Measurements from ENCODE around the gene COL11A2. TPM values are rescaled to one million over a fixed set of nuclear protein-coding genes. Genes with fewer than 3 reads are reported as not detected.

The COL11A2 gene
- total and polyA plus RNA-seq, 7 donors = 0.27 to 1.3 (median 0.57) TPM

GRCh38 chr6:33168284-33168601, 24.0 kb downstream of the COL11A2 start:
- DNase-seq = no peak

GRCh38 chr6:33167374-33168283, 24.6 kb downstream of the COL11A2 start:
- intact Hi-C loops (cut with DNase I) = loop anchor here in 1 of 2 donors (5.0 kb wide), 1 partner anchor 70 kb away; no protein-coding TSS in a partner anchor
- TF ChIP-seq CTCF (IDR thresholded peaks at IDR 0.05) = no peak
- DNase-seq (no peak), ATAC-seq (no peak)
- Histone ChIP-seq H3K36me3 (ENCODE audit: insufficient read depth in 1 of 2, low read depth in 1 of 2) (no peaks in the 10 kb centered on the region), H3K27me3 (ENCODE audit: insufficient read depth in 3 of 3, low read length in 2 of 3) (no peaks in the 10 kb centered on the region), H3K9me3 (no peaks in the 10 kb centered on the region), H3K4me1 (no peaks in the 10 kb centered on the region), H3K4me3 (no peak overlapping the region), H3K27ac (no peak overlapping the region)
- 84 to 87% (median 84%) methylated on average over 15 to 19 of the region's 19 CpGs for whole genome bisulfite sequencing, 3 donors

More at GRCh38 chr6:33168284-33168601, 24.0 kb downstream of the COL11A2 start:
- no peak overlapping the region for H3K27ac ChIP-seq
- ATAC-seq = no peak
- WGBS, 3 donors = 73 to 80% (median 76%) methylated on average over 6 of the region's 6 CpGs
- H3K27me3 ChIP-seq (ENCODE audit: insufficient read depth in 3 of 3, low read length in 2 of 3) = no peaks in the 10 kb centered on the region
- H3K9me3 ChIP-seq = no peaks in the 10 kb centered on the region
- H3K4me1 ChIP-seq = no peaks in the 10 kb centered on the region
- intact Hi-C loops (cut with DNase I) = loop anchor here in 1 of 2 donors (5.0 kb wide), 1 partner anchor 69 kb away; no protein-coding TSS in a partner anchor
- H3K36me3 ChIP-seq (ENCODE audit: insufficient read depth in 1 of 2, low read depth in 1 of 2) = no peaks in the 10 kb centered on the region
- H3K4me3 ChIP-seq = no peak overlapping the region
- no peak for TF ChIP-seq CTCF (IDR thresholded peaks at IDR 0.05)

- Histone ChIP-seq H3K4me3 (no peak overlapping the region), H3K4me1 (peaks cover 5% of the 10 kb centered on the region), H3K36me3 (ENCODE audit: insufficient read depth in 1 of 2, low read depth in 1 of 2) (no peaks in the 10 kb centered on the region), H3K27me3 (ENCODE audit: insufficient read depth in 3 of 3, low read length in 2 of 3) (no peaks in the 10 kb centered on the region), H3K9me3 (no peaks in the 10 kb centered on the region), H3K27ac (no peak overlapping the region)
- 84 to 87% (median 87%) methylated on average over 7 of the region's 7 CpGs for WGBS, 3 donors
- no peak for TF ChIP-seq CTCF (IDR thresholded peaks at IDR 0.05)
- DNase-seq = no peak
- ATAC-seq = no peak
- intact Hi-C loops (cut with DNase I) = loop anchor here (1.0 to 5.0 kb wide), 2 partner anchors 24 to 70 kb away; no protein-coding TSS in a partner anchor
Observed at GRCh38 chr6:33166811-33167210, 25.5 kb downstream of the COL11A2 start.

GRCh38 chr6:33166363-33166762, 25.9 kb downstream of the COL11A2 start:
- no peak overlapping the region for H3K27ac ChIP-seq
- H3K36me3 ChIP-seq (ENCODE audit: insufficient read depth in 1 of 2, low read depth in 1 of 2) = no peaks in the 10 kb centered on the region
- no peak for TF ChIP-seq CTCF (IDR thresholded peaks at IDR 0.05)
- peaks cover 5% of the 10 kb centered on the region for H3K4me1 ChIP-seq
- WGBS, 3 donors = 83 to 94% (median 85%) methylated on average over 4 to 6 of the region's 6 CpGs
- DNase-seq = no peak
- intact Hi-C loops (cut with DNase I) = loop anchor here (1.0 to 5.0 kb wide), 2 partner anchors 25 to 71 kb away; no protein-coding TSS in a partner anchor
- no peak for ATAC-seq
- no peaks in the 10 kb centered on the region for H3K9me3 ChIP-seq
- no peaks in the 10 kb centered on the region for H3K27me3 ChIP-seq (ENCODE audit: insufficient read depth in 3 of 3, low read length in 2 of 3)
- H3K4me3 ChIP-seq = no peak overlapping the region

Data from psoas muscle (tissue), 8 donors.